DND-41 (cell line): ENCODE results near the gene BCR.

ENCODE experiments used
- ATAC-seq: fragments of 200-7000 bp; cut with Tn5 transposase; 3 replicates; pipeline ENCODE4 v1.9.1; 2021; ENCODE audit warnings: low read depth; ENCODE audit not compliant: insufficient read depth
- DNase-seq: peaks from one replicate; pipeline ENCODE4 v3.0.0-alpha.2; 2020
- H2AFZ ChIP-seq: 2 replicates; pipeline ENCODE4 v1.6.0; 2012; ENCODE audit warnings: low read depth, low read length
- H3K27ac ChIP-seq: 2 replicates; pipeline ENCODE4 v1.5.1; 2012; ENCODE audit warnings: low read length, inconsistent platforms
- H3K27me3 ChIP-seq: fragments of 200-600 bp; sonication (generic); 2 replicates; pipeline ENCODE4 v1.6.0; 2012; ENCODE audit warnings: low read length, mild to moderate bottlenecking, inconsistent platforms; ENCODE audit not compliant: insufficient read depth, poor library complexity
- H3K36me3 ChIP-seq: 2 replicates; pipeline ENCODE4 v1.5.1; 2012; ENCODE audit warnings: low read length, inconsistent platforms; ENCODE audit not compliant: insufficient read depth
- H3K4me1 ChIP-seq: 2 replicates; pipeline ENCODE4 v1.5.1; 2012; ENCODE audit warnings: mild to moderate bottlenecking, low read length; ENCODE audit not compliant: insufficient read depth
- H3K4me2 ChIP-seq: 2 replicates; pipeline ENCODE4 v1.6.0; 2012; ENCODE audit warnings: mild to moderate bottlenecking, moderate library complexity, low read length, inconsistent platforms; ENCODE audit not compliant: insufficient read depth
- H3K4me3 ChIP-seq, 2 experiments: fragments of 200-600 bp in 1 of 2; shearing (Covaris generic) in 1 of 2; 2 replicates each; pipeline ENCODE4 v1.5.1; 2012 to 2016; ENCODE audit warnings: inconsistent platforms in 2 of 2, low read length in 2 of 2, mild to moderate bottlenecking in 2 of 2, low read depth in 1 of 2, moderate library complexity in 1 of 2
- H3K79me2 ChIP-seq: 2 replicates; pipeline ENCODE4 v1.6.0; 2012; ENCODE audit warnings: low read length, inconsistent platforms; ENCODE audit not compliant: insufficient read depth
- H3K9ac ChIP-seq: 2 replicates; pipeline ENCODE4 v1.6.0; 2012; ENCODE audit warnings: low read depth, mild to moderate bottlenecking, inconsistent platforms, low read length, moderate library complexity
- H3K9me3 ChIP-seq: 2 replicates; pipeline ENCODE4 v1.5.1; 2012; ENCODE audit warnings: low read length, moderate library complexity, mild to moderate bottlenecking, inconsistent platforms; ENCODE audit not compliant: insufficient read depth, severe bottlenecking
- H4K20me1 ChIP-seq: 2 replicates; pipeline ENCODE4 v1.6.0; 2012; ENCODE audit warnings: low read length; ENCODE audit not compliant: insufficient read depth
- CTCF ChIP-seq: IDR thresholded peaks from 2 replicates; pipeline ENCODE4 v1.5.1; 2012; ENCODE audit warnings: borderline replicate concordance, low read length, moderate library complexity, mild to moderate bottlenecking; ENCODE audit not compliant: poor library complexity, severe bottlenecking; ENCODE audit errors: extremely low read depth
- EZH2 ChIP-seq: IDR thresholded peaks from 3 replicates; pipeline ENCODE4 v1.6.1; 2012; ENCODE audit warnings: borderline replicate concordance, low read depth, mild to moderate bottlenecking, moderate library complexity, low read length, inconsistent platforms; ENCODE audit not compliant: severe bottlenecking

The BCR gene

DNA sequence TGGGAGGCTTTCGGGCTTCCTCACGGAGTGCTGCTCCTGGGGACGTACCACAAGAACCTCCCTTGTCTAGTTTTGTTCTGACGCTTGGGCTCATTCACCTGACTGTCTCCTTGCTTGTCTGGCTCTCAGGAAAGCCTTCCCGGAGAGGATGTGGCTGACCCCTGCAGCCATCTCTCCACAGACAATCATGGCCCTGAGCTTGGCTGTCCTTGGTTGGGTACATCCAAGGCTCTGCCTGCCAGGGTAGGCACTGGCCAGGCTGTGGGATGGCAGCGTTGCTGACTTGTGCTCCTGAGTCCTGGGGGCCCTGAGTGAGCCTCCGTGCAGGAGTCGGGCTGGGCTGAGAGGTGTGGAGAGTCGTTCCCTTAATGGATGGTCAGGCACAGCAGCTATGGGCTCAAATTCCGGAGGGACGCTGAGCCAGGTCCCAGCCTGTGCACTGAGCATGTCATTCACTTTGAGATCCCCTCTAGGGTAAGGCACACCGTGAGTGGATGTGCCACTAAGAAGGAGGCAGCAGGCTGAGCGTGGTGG lies 32.8 kb downstream of the BCR start:
- Histone ChIP-seq H3K79me2 (peaks cover 88% of the 10 kb centered on the region), H3K9ac (no peak overlapping the region)

DNA sequence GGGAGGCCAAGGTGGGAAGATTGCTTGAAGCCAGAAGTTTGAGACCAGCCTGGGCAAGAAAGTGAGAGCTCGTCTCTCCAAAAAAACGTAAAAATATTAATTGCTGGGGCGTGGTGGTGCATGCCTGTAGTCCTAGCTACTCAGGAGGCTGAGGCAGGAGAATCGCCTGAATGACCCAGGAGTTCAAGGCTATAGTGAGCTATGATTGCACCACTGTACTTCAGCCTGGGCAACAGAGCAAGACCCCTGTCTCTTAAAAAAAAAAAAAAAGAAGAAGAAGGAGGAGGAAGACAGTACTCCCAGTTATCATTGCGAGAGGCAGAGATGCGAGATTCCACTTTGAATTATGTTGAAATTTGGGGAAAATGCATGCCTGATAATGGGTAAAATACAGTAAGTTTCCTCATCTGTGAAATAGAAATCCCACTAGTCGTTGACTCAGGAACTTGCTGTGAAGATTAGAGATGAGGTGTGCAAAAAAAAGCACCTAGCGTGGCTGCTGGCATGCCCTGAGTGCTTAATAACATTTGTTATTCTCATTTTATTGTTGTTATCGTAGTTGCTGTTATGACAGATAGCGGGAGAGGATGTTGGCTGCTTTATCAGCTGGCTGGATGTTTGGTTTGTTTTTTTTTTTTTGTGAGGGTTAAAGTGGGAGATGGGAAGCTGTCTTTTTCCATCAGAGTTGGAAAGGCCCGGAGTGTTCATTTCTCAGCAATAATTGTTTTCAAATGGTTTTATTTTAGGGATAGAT lies 33.4 kb downstream of the BCR start:
- ATAC-seq (no peak), DNase-seq (no peak)
- H3K36me3 ChIP-seq, result peaks cover 7% of the 10 kb centered on the region
- H3K4me3 ChIP-seq, result no peak overlapping the region
- H3K4me1 ChIP-seq, result peaks cover 64% of the 10 kb centered on the region
- H3K4me2 ChIP-seq, result no peak overlapping the region
- peak overlapping the region; percentile 65 for H3K27ac ChIP-seq
- H3K79me2 ChIP-seq, result peaks cover 90% of the 10 kb centered on the region
- no peak overlapping the region for H2AFZ ChIP-seq
- H3K9me3 ChIP-seq, result no peaks in the 10 kb centered on the region
- TF ChIP-seq CTCF (no peak), EZH2 (no peak)
- no peaks in the 10 kb centered on the region for H3K27me3 ChIP-seq
- no peak overlapping the region for H3K9ac ChIP-seq
- H4K20me1 ChIP-seq, result no peaks in the 10 kb centered on the region

More for the DNA sequence above, 32.8 kb downstream of the BCR start:
- DNase-seq (no peak), ATAC-seq (no peak)
- Histone ChIP-seq H3K36me3 (peaks cover 9% of the 10 kb centered on the region), H3K4me3 (no peak overlapping the region), H3K9me3 (no peaks in the 10 kb centered on the region), H3K27ac (peak overlapping the region; percentile 60), H2AFZ (no peak overlapping the region), H3K27me3 (no peaks in the 10 kb centered on the region), H4K20me1 (no peaks in the 10 kb centered on the region), H3K4me1 (peaks cover 58% of the 10 kb centered on the region), H3K4me2 (no peak overlapping the region)
- TF ChIP-seq EZH2 (no peak), CTCF (no peak)

DNA sequence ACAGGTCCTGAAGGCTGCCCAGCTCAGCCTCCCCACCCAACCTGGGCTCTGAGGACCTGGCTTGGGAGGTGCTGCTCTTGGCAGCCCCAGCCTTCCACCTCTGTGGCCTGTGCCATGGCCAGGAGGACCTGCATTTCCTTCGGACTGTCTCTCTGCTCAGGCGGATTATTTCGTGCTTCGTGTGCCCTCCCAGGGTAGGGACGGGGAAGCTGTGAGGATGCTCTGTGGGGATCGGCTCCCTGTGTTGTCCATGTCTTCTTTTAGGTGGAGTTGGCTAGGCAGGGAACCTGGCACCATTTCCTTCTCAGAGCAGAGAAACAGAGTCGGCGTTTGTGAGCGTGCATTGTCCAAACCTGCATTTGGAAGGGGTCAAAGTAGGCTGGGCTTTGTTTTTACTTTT lies 34.1 kb downstream of the BCR start:
- Histone ChIP-seq H3K4me3 (no peak overlapping the region), H3K9ac (no peak overlapping the region), H3K36me3 (peaks cover 7% of the 10 kb centered on the region), H3K27me3 (no peaks in the 10 kb centered on the region), H3K79me2 (peaks cover 93% of the 10 kb centered on the region), H3K27ac (peak overlapping the region; percentile 65), H4K20me1 (no peaks in the 10 kb centered on the region), H3K4me2 (no peak overlapping the region), H2AFZ (no peak overlapping the region), H3K9me3 (no peaks in the 10 kb centered on the region), H3K4me1 (peaks cover 71% of the 10 kb centered on the region)
- no peak for ATAC-seq
- TF ChIP-seq CTCF, result no peak
- no peak for TF ChIP-seq EZH2
- DNase-seq, result no peak
